AG08396 (cell line): ENCODE measurements around the gene HSF4.

Experiments used
- DNase-seq: peaks from one replicate; pipeline ENCODE4 v3.0.0; 2012; ENCODE audit warnings: low spot score, mixed read lengths

The HSF4 gene

DNA sequence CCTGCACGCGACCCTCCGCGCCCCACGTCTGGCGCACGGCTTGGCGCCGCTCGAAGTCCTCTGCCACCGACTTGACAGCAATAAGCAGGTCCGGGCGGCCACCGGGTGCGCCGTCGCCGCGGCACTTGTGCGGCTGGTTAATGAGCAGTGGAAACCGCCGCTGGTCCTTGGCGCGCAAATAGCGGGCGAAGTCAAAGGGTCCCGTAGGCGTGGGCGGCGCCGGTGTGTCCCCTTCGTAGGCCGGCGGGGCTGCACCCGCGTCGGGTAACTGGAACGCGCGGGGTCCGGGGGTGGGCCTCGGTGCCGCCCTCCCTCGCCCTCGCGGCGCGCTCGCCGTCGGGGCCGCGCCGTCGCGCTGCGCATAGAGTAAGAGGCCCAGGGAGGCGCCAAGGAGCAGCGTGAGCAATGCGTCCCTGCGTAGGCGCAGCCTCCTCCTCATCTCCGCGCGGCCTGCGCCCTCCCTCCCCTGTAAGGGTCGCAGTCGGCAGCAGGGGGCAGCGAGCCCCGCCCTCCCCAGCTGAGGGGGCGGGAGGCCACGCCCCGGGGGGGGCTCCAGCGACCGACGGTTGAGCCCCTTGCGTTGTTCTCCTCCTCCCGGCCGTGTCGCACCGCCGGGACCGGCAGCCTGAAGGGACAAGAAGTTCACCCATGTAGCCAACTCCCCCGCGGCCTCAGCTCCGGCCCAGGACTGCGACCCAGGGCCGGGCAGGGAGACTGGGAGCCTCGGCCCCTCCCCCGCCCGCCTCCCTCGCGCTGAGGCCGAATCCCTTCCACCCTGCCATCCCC, 14.3 kb upstream of the HSF4 start:
- peak; percentile 82 for DNase-seq

DNA sequence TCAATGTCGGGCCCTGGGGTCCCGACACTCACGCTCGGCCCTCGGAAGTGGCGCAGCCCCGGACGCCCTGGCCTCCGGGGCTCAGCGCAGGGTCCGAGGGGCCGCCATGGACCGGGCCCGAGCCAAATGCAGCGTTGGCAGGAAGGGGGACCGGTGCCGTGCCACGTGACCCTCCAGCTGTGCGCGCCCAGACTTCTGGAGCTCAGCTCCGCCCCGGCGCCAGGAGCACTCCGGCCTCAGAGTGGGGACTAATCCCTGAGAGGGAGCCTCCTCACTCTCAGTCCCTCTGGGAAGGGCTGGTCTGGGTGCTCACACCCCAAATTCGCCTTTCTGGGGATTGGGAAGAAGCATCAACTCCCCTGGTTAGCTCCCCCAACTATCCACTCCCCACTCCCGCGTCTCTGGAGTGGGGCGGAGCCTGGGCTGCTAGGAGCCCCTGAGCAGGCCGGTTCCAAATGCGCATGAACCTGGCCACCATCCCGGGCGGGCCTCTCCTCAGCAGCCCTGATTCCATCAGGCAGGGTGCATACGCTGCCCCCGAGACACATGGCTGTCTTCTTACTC, 13.6 kb upstream of the HSF4 start, which contains the start of gene B3GNT9:
Gene B3GNT9, minus strand, starts transcription at position 166 of the 564 bp plus-strand sequence. CDS start 513 bp downstream, outside the sequence.
- peak; percentile 94 for DNase-seq

- no peak for DNase-seq
Observed at GRCh38 chr16:67151431-67152097, 13.0 kb upstream of the HSF4 start.

- no peak for DNase-seq
Observed at GRCh38 chr16:67154578-67155294, 9.8 kb upstream of the HSF4 start.

GRCh38 chr16:67155295-67156142, 9.0 kb upstream of the HSF4 start:
- DNase-seq: peak; percentile 96

GRCh38 chr16:67156143-67156844, 8.3 kb upstream of the HSF4 start:
- DNase-seq: no peak

- no peak for DNase-seq
Observed at GRCh38 chr16:67157106-67157748, 7.3 kb upstream of the HSF4 start.

GRCh38 chr16:67157892-67158635, 6.5 kb upstream of the HSF4 start:
- DNase-seq: no peak

GRCh38 chr16:67158637-67159600, 5.6 kb upstream of the HSF4 start:
- no peak for DNase-seq

GRCh38 chr16:67161595-67162058, 2.9 kb upstream of the HSF4 start:
- no peak for DNase-seq

- DNase-seq: no peak
Observed at GRCh38 chr16:67162506-67163163, 1.9 kb upstream of the HSF4 start.

DNA sequence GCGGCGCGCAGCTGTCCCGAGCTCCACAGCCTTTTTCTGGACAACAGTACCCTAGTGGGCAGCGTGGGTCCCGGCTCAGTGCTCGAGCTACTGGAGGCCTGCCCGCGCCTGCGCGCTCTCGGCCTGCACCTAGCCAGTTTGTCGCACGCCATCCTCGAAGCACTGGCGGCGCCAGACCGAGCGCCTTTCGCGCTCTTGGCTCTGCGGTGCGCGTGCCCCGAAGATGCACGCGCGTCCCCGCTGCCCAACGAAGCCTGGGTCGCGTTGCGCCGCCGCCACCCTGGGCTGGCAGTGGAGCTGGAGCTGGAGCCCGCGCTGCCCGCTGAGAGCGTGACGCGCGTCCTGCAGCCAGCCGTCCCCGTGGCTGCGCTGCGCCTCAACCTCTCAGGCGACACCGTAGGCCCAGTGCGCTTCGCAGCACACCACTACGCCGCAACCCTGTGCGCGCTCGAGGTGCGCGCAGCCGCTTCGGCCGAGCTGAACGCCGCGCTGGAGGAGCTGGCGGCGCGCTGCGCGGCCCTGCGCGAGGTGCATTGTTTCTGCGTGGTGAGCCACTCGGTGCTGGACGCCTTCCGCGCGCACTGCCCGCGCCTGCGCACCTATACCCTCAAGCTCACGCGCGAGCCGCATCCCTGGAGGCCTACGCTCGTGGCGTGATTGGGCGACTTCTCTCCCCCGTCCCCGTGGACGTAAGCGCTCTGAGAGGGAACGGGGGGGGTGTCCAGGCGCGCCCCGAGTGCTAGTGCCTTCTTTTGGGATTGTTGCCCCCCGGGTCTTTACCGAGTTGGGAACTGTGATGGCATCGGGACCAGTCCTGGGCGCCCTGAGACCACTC, 1.2 kb upstream of the HSF4 start:
- DNase-seq: peak; percentile 73

DNA sequence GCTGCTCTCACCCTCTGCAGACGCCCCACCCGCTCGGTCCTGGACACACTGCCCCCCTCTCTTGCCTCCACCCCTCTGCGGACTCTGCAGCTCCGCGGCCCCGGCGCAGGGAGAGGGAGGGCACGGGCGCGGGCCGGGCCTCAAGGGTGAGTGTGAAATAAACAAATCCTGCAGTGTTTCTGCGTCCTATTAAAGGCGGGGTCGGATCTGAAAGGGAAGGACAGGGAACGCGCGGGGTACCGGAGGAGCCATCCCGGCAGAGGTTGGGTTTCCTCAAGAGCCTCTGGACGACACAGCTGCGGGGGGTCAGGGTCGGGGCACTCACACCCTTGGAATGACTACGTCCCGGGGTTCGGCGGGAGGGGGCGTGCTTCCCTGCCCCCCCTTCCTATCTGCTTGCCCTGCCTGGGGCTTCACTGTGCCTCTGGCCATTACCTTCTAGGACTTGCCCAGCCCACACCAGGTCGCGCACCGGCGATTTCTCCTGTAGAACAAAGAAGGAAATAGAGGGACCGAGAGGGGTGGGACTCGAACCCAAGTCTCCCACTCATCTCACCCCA, 466 bp upstream of the HSF4 start:
- no peak for DNase-seq

DNA sequence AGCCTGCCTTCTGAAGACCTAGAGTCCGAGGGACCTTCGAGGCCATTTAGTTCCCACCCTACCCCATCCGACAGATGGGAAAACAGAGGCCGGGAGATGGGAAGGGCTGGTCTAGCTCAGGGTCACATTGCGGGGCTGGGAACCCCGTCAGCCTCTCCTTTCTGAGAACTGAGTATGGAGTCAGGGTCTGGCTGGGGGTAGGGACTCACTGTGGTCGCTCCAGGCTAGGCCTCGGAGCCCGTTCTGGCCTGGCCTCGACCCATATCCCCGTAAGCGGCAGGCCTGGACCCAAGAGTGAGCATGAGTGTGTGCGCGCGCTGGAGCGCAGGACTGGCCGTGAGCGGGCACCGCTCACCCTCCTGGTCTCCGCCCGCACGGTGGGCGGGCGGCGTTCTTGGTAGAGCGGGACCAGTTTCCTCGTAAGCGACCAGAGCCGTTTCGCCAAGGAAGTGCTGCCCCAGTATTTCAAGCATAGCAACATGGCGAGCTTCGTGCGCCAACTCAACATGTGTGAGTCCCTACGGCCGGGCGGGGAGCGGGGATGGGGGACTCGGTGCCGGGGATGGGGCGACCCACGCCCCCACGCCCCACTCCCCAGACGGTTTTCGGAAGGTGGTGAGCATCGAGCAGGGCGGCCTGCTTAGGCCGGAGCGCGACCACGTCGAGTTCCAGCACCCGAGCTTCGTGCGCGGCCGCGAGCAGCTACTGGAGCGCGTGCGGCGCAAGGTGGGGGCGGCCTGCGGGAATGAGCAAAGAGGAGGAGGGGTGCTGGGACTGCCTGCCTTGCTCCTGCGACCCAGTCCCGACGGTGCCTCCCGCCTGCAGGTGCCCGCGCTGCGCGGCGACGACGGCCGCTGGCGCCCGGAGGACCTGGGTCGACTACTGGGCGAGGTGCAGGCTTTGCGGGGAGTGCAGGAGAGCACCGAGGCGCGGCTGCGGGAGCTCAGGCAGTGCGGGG, 855 bp downstream of the HSF4 start:
- DNase-seq: no peak

GRCh38 chr16:67166110-67166547, 1.6 kb downstream of the HSF4 start:
- no peak for DNase-seq
